Subcutaneous adipose tissue (tissue), 4 donors: Measurements from ENCODE around the gene RFX2. TPM values are rescaled to one million over a fixed set of nuclear protein-coding genes. Genes with fewer than 3 reads are reported as not detected.

Source experiments
- total RNA-seq, 4 donors: library from RNA; depleted of rRNA; stranded (reverse); fragments of >200 nt; gene quantifications; one replicate each; pipeline ENCODE4 v1.1.0, GENCODE V29; 2016
- TF ChIP-seq, protein P1 (sequence below): fragments of 450-650 bp; IDR thresholded peaks from one replicate; pipeline ENCODE4 v1.5.1; 2016; ENCODE audit warnings: low read depth, mild to moderate bottlenecking, control low read depth, antibody characterized with exemption, moderate library complexity

Gene RFX2
- total RNA-seq, 4 donors from 2014 or later: 2.9 to 8.9 (median 7.2) TPM

GRCh38 chr19:6056801-6057650 lies 53.3 kb downstream of the RFX2 start:
- TF ChIP-seq, protein P1, sequence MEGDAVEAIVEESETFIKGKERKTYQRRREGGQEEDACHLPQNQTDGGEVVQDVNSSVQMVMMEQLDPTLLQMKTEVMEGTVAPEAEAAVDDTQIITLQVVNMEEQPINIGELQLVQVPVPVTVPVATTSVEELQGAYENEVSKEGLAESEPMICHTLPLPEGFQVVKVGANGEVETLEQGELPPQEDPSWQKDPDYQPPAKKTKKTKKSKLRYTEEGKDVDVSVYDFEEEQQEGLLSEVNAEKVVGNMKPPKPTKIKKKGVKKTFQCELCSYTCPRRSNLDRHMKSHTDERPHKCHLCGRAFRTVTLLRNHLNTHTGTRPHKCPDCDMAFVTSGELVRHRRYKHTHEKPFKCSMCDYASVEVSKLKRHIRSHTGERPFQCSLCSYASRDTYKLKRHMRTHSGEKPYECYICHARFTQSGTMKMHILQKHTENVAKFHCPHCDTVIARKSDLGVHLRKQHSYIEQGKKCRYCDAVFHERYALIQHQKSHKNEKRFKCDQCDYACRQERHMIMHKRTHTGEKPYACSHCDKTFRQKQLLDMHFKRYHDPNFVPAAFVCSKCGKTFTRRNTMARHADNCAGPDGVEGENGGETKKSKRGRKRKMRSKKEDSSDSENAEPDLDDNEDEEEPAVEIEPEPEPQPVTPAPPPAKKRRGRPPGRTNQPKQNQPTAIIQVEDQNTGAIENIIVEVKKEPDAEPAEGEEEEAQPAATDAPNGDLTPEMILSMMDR: no peak

DNA sequence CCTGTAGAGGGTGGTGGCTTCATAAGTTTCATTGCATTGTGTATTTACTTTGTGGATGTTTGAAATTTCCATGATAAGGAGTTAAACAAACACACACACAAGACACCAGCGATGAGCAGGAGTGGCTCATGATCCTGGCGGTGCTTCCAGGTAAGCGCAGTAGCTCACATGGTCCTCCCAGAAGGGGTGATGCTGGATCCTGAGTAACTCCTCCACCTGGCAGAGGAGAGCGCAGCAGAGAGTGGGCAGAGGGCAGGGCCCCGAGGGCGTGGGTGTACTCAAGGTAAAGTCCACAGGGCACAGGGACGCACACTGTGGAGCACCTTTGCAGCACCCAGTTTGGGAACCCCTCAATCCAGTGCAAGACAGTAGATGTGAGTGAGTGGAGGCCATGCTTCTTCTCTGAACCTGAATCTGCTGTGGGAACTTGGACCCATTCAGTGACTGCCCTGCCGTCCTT lies 54.0 kb downstream of the RFX2 start:
- TF ChIP-seq, protein P1: no peak

DNA sequence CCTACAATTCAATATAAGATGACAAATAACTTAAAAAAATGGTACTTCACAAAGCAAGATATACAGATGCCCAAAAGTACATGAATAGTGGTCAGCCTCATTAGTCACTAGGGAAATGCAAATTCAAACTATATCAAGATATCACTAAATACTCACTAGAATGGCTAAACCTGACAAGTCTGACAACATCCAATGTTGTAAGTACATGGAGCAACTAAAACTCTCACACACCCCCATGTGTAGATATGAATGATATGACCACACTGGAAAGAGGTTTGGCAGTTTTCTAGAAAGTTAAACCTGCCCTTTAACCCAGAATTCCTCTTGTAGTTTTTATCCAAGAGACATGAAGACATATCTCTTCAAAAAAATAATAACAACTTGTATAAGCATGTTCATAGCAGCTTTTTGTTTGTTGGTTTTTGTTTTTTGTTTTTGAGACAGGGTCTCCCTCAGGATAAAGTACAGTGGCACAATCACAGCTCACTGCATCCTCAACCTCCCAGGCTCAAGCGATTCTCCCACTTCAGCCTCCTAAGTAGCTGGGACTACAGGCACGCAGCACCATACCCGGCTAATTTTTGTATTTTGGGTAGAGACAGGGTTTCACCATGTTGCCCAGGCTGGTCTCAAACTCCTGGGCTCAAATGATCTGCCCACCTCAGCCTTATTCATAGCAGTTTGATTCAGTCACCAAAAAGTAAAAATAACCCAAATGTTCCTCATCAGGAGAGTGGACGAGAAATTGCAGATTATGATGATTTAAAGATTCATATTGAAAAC lies 55.1 kb downstream of the RFX2 start:
- TF ChIP-seq, protein P1: no peak

DNA sequence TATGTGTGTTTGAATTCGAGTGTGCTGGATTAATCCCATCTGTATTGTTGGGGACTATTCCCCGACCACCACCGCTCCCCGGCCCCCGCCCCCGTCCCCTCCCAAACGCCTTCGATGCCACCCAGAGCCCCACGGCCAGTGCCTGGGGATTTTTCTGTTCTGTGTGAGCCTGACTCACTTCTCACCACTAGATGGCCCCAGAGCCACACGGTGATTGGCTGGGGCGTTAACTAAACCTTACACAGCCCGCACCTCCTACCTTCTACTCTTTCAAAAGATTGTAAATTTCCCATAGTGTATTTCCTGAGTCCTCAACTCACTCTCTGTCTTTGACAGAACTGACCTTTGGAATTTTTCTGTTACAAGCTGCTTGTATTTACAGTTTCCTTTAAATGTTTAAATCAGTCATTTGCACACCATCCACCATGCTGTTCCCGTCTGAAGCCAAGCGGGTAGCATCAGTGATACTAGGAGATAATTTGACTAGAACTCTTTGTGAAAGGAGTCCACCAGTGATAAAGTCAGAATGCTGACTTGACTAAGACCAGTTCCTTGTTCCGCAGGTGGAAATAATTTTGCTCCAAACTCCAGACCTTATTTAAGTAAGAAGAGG lies 61.4 kb downstream of the RFX2 start:
- TF ChIP-seq, protein P1: no peak

GRCh38 chr19:6048348-6048747 lies 62.0 kb downstream of the RFX2 start:
- TF ChIP-seq, protein P1: no peak

DNA sequence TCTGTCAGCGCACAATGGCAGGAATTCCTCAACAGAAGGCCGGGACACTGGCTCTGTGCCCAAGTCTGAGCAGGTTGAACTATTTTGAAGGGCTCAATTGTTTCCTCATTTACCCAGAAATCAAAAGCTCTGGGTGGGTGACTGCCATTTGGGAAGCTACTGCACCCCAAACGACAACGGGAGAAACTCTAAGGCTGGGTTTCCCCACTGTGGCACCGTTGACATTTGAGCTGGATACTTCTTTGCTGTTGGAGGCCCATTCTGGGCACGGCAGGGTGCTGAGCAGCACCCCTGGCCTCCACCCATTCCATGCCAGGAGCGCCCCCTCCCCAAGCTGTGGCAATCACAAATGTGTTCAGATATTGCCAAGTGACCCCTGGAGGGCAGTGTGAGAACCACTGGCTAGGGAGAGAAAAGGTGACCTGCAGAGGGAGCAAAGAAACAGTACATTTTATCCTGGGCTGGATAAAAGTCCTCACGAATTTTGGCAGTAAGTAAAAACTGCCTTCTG lies 62.5 kb downstream of the RFX2 start:
- TF ChIP-seq, protein P1: no peak
